ENCODE results near the gene CIT.

CIT gene, protein sequence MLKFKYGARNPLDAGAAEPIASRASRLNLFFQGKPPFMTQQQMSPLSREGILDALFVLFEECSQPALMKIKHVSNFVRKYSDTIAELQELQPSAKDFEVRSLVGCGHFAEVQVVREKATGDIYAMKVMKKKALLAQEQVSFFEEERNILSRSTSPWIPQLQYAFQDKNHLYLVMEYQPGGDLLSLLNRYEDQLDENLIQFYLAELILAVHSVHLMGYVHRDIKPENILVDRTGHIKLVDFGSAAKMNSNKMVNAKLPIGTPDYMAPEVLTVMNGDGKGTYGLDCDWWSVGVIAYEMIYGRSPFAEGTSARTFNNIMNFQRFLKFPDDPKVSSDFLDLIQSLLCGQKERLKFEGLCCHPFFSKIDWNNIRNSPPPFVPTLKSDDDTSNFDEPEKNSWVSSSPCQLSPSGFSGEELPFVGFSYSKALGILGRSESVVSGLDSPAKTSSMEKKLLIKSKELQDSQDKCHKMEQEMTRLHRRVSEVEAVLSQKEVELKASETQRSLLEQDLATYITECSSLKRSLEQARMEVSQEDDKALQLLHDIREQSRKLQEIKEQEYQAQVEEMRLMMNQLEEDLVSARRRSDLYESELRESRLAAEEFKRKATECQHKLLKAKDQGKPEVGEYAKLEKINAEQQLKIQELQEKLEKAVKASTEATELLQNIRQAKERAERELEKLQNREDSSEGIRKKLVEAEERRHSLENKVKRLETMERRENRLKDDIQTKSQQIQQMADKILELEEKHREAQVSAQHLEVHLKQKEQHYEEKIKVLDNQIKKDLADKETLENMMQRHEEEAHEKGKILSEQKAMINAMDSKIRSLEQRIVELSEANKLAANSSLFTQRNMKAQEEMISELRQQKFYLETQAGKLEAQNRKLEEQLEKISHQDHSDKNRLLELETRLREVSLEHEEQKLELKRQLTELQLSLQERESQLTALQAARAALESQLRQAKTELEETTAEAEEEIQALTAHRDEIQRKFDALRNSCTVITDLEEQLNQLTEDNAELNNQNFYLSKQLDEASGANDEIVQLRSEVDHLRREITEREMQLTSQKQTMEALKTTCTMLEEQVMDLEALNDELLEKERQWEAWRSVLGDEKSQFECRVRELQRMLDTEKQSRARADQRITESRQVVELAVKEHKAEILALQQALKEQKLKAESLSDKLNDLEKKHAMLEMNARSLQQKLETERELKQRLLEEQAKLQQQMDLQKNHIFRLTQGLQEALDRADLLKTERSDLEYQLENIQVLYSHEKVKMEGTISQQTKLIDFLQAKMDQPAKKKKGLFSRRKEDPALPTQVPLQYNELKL (N-terminal part only)

GRCh38 chr12:119876761-119877638 is at the start of gene CIT:
TSS of gene CIT (minus strand) at chr12:119877320. CDS start at chr12:119876168, 1,152 bp downstream.
- TF ChIP-seq, protein P1, sequence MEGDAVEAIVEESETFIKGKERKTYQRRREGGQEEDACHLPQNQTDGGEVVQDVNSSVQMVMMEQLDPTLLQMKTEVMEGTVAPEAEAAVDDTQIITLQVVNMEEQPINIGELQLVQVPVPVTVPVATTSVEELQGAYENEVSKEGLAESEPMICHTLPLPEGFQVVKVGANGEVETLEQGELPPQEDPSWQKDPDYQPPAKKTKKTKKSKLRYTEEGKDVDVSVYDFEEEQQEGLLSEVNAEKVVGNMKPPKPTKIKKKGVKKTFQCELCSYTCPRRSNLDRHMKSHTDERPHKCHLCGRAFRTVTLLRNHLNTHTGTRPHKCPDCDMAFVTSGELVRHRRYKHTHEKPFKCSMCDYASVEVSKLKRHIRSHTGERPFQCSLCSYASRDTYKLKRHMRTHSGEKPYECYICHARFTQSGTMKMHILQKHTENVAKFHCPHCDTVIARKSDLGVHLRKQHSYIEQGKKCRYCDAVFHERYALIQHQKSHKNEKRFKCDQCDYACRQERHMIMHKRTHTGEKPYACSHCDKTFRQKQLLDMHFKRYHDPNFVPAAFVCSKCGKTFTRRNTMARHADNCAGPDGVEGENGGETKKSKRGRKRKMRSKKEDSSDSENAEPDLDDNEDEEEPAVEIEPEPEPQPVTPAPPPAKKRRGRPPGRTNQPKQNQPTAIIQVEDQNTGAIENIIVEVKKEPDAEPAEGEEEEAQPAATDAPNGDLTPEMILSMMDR (IDR thresholded peaks at IDR 0.05; ENCODE audit: insufficient read depth, missing control alignments), result no peak
- DNase-seq (ENCODE audit: insufficient read length, low spot score), result peak; percentile 86
- peak; percentile 11 for FAIRE-seq

DNA sequence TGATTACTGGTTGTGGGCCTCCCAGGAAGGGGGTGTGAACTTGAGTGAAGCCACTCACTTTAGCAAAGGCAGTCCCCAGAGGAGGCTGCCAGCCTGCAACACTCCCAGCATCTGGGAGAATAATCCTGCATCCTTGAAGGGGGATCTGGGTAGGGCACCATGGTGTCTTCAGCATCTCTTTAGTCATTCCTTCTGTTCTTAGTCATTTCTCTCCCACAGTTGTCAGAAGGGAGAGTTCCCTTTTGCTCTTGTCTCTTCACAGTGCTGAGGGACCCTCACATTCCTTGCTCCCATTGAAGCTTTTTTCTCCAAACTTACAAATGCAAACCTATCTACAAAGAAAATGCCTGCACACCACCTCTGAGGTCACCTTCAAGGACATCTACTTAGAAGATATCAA is 48.1 kb upstream of the CIT start:
- FAIRE-seq, result no peak
- TF ChIP-seq, protein P1 (IDR thresholded peaks at IDR 0.05; ENCODE audit: insufficient read depth, missing control alignments), result no peak

DNA sequence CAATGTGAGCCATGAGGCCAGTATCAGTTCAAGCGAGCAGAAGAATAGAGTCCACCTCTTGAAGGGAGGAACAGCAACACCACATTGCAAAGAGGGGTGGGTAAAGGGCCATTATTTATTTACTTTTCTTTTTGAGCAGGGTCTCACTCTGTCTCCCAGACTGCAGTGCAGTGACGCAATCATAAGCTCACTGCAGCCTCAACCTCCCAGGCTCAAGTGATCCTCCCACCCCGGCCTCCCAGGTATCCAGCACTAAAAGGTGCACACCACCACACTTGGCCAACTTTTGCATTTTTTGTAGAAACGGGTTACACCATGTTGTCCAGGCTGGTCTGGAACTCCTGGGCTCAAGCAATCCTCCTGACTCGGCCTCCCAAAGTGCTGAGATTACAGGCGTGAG is 42.9 kb upstream of the CIT start:
- FAIRE-seq (no peak), DNase-seq (ENCODE audit: insufficient read length, low spot score) (no peak)
- TF ChIP-seq, protein P1 (IDR thresholded peaks at IDR 0.05; ENCODE audit: insufficient read depth, missing control alignments), result no peak

More for the DNA sequence above, 48.1 kb upstream of the CIT start:
- DNase-seq (ENCODE audit: insufficient read length, low spot score), result no peak

- TF ChIP-seq, protein P1 (IDR thresholded peaks at IDR 0.05; ENCODE audit: insufficient read depth, missing control alignments), result no peak
- FAIRE-seq (no peak), DNase-seq (ENCODE audit: insufficient read length, low spot score) (no peak)
These were observed 38.9 kb upstream of the CIT start for GRCh38 chr12:119915894-119916510.

DNA sequence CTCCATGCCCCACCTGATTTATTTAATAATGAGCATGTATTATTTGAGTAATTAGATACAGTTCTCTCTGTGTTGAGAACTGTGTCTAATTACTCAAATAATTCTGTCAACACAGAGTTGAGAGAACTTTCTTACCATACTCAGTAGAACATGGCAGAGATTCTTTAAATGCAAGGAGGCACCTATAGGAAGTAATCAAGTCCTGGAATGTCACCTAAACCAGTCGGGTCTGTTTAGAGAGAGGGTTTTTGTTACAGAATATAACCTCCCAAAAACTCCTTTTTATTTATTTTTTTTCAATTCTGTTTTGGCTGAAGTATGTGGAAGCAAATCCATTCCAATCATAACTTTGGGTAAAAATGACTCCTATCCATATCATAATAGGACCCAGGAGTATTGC is 37.5 kb upstream of the CIT start:
- TF ChIP-seq, protein P1 (IDR thresholded peaks at IDR 0.05; ENCODE audit: insufficient read depth, missing control alignments), result no peak
- DNase-seq (ENCODE audit: insufficient read length, low spot score) (no peak), FAIRE-seq (no peak)
